Measurements from ENCODE around the gene MALRD1. TPM values are rescaled to one million over a fixed set of nuclear protein-coding genes. Genes with fewer than 3 reads are reported as not detected.
A peak's percentile ranks its signal among the peaks of the same experiment; 100 is the strongest.

MALRD1 gene
- polyA plus RNA-seq, 1 donor: 2.2 TPM

DNA sequence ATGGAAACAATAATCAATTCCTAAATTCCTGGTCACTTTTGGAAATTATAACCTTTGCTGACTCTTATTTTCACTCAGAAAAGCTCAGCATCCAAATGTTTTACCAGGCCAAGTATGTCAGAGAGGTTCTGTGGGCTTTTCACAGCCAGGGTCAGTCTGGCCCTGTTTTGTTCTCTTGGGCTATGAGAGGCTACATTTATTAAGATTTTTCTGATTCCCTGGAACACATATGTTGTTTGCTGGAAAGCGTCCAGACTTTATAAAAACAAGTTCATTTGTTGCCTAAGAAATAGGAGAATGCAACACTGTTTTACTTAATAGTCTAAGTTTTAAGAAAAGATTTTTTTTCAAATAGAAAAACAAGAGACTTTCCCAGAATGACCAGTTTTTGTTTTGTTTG is 529.2 kb downstream of the MALRD1 start:
- no peak for DNase-seq

GRCh38 chr10:19578571-19578970 is 530.0 kb downstream of the MALRD1 start:
- DNase-seq: no peak

- DNase-seq: no peak
Observed at GRCh38 chr10:19579761-19580545, 531.4 kb downstream of the MALRD1 start.

GRCh38 chr10:19580691-19581090 is 532.1 kb downstream of the MALRD1 start:
- no peak for DNase-seq

GRCh38 chr10:19588608-19589007 is 540.0 kb downstream of the MALRD1 start:
- DNase-seq: no peak

DNA sequence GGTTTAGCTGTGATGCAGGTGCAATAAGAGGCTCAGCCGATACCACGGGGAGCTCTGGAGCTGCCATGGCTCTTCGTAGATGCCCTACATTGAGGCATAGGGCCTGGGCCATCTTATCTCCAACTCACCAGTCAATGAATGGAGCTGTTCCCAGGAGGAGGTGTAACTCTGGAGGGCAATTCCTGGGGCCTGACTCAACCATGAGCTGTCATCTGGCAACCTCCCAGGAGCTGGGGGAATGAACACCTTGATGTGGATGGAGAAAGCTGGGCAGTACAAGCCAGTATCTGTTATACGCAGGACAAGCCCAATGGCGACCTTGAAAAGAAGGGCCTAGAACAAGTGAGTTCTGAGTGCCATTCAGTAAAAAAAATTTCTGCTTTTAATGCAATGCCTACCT is 543.7 kb downstream of the MALRD1 start:
- DNase-seq: no peak

- no peak for DNase-seq
Observed at GRCh38 chr10:19595212-19595845, 546.7 kb downstream of the MALRD1 start.

GRCh38 chr10:19605806-19606205 is 557.2 kb downstream of the MALRD1 start:
- DNase-seq: no peak

DNA sequence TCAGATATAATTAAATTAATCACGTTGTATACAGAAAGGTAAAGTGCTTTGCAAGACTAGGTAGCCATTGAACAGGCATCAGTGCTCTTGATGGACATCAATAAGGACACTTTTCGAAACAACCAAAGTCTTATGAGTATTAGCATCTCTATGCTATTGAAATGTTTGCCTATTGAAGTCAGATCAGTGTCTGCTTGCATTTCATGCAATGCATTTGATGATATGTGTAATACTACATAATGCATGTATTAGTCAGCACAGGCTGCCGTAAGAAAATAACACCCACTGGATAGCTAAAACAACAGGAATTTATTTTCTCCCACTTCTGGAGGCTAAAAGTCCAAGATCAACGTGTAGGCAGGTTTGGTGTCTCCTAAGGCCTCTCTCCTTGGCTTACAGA is 558.4 kb downstream of the MALRD1 start:
- no peak for DNase-seq

GRCh38 chr10:19611775-19612174 is 563.2 kb downstream of the MALRD1 start:
- DNase-seq: no peak

DNA sequence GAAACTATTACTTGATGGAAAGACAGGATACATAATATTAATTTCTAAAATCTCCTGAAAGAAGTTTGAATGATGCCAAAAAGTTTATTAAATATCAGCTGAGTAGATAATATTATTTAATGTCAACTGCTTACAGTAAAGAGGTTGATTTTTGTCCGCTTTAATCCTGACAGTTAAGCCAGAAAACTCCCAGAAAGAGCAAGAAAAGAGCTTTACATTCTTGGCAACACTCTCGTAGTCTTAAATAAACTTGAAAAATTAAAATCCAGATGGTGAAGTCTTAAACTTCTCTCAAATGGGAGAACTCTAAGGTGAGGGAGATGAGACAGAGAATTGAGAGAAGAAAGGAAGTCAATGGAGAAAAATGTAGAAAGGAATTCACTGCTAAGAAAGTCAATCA is 568.4 kb downstream of the MALRD1 start:
- DNase-seq: no peak

DNA sequence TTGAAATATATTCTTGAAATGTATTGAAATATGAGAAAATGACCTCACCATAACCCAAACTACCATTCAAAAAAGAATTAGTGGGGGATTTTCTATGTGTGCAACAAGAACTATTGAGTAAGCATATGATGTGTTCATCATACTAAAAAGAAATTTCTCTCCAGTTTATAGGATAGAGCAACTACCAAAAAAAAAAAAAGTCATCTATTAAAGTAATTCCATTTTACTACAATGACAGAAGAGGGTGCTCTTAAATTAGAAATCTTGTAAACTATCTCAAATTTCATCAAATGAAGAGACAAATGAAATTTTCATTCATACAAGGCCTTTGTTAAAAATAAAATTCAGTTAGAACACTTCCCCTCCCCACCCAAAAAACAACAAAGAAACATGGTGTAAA is 572.2 kb downstream of the MALRD1 start:
- no peak for DNase-seq

DNA sequence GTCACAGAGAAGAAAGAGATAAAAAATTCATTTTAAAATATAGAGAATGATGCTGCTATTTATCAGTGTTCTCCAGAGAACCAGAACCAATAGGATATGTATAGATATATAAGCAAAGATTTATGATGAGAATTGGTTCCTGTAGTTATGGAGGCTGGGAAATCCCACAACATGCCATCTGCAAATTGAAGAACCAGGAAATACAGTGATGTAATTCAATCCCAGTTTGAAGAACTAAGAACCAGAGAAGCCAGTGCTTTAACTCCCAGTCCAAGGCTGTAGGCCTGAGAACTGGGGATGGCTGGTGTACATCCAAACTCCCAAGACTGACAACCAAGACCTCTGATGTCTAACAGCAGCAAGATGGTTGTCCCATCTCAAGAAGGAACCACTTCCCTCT is 574.7 kb downstream of the MALRD1 start:
- DNase-seq: no peak

DNA sequence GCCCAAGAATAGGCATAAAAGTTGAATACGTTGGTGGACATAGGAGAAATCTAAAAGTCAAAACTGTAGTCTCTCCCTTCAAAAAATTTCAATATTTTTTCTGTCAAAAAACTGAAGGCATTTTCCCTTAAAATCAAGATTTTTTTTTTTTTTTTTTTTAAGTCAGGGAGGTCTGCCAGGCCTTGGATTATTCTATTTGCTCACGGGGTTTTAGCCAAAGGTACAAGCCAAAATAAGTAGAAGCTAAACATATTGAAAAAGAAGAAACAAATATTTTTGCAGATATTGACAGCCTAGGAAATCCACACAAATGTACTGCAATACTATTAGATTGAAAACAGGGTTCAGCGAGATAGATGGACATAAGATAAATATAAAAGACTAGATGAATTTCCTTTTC is 577.6 kb downstream of the MALRD1 start:
- DNase-seq: no peak

GRCh38 chr10:19628767-19629560 is 580.4 kb downstream of the MALRD1 start:
- DNase-seq: no peak

- peak; percentile 39 for DNase-seq
Observed at GRCh38 chr10:19629567-19629966, 581.0 kb downstream of the MALRD1 start.

DNA sequence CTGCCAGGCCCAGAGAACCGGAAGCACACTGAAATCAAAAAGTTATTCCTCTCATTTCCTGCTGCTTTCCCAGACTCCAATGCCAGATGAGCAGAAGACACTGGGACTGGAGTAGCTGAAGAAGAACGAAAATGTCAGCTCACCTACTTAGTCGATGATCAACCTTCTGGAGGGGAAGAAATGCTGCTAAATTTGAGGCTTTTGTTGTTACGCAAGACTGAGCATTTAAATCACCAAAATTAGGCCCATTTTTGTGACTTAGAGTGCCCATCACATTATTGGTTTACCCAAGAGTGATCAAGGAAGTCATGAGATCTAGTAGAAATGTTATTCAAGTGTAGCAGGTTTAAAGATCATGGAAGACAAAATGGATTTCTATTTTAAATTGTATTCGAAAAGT is 585.6 kb downstream of the MALRD1 start:
- no peak for DNase-seq

- peak; percentile 80 for DNase-seq
Observed at GRCh38 chr10:19638182-19638895, 589.7 kb downstream of the MALRD1 start.

GRCh38 chr10:19638896-19639233 is 590.3 kb downstream of the MALRD1 start:
- no peak for DNase-seq

DNA sequence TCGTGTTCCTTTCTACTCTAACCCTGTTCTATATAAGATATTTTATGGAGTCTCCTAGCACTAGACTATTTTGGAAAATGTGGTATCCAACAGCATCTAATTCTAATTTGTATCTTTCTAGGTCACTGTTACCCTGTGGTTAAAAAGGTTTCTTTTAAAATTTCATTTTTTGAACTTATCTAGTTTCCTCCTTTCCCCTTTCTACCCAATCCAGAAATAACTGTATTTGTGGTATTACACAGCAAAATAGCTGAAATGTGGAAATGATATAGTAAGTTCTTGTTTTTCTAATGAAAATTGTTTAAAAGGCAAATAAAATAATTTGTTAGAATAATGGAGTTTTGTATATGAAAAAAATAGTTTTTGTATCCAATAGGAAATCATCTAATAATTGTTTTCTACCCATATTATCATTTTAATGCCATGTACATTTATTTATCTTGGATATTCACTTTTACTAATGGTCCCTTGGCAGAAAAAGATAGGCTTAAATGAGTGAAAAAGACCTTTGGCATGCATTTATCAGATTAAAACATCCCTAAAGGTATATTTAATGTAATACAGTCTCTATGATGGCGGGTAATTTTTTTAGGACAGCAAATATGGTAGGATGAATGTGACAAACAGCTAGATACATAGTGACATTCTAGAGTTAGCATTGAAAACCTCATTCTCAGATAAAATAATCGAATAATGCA is 592.1 kb downstream of the MALRD1 start:
- no peak for DNase-seq

DNA sequence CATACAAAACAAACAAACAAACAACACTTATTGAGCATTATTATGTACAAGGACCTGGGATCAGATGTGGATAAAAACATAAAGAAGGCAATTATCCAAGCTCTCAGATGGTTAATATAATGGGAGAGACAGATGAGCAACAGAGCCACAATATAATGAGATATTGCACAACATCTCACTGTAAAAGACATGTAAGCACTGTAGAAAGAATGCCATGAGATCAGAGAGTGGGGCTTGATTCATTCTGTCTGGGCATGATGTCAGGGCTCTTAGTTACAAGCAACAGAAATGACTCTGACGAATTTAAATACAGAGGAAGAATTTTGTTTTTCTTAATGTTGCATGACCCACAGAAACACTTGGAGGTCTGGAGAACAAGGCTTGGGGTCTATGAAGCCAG is 602.9 kb downstream of the MALRD1 start:
- DNase-seq: no peak

GRCh38 chr10:19652750-19653149 is 604.1 kb downstream of the MALRD1 start:
- DNase-seq: no peak
